ENCODE data around the gene FANCL.
"Not testable (repeated sequence)": the region's sequence is repeated elsewhere in the genome, so short reads cannot be mapped to it uniquely, and the experiment has no call there.

The FANCL gene

GRCh38 chr2:58138396-58139030 is 102.6 kb downstream of the FANCL start:
- DNase-seq = no peak

- DNase-seq = peak; percentile 22
These were observed 103.3 kb downstream of the FANCL start for GRCh38 chr2:58137856-58138255.

GRCh38 chr2:58137221-58137620 is 103.9 kb downstream of the FANCL start:
- DNase-seq = peak; percentile 47

GRCh38 chr2:58135861-58136260 is 105.3 kb downstream of the FANCL start:
- no peak for DNase-seq

GRCh38 chr2:58133395-58133794 is 107.7 kb downstream of the FANCL start:
- DNase-seq = no peak

GRCh38 chr2:58131191-58132011 is 109.7 kb downstream of the FANCL start:
- no peak for DNase-seq

- DNase-seq = no peak
These were observed 110.9 kb downstream of the FANCL start for GRCh38 chr2:58130238-58130637.

- no peak for DNase-seq
These were observed 114.0 kb downstream of the FANCL start for GRCh38 chr2:58127111-58127510.

GRCh38 chr2:58122540-58122939 is 118.6 kb downstream of the FANCL start:
- no peak for DNase-seq

GRCh38 chr2:58122040-58122439 is 119.1 kb downstream of the FANCL start:
- no peak for DNase-seq

GRCh38 chr2:58120626-58121229 is 120.4 kb downstream of the FANCL start:
- no peak for DNase-seq

- DNase-seq = not testable (repeated sequence)
These were observed 127.6 kb downstream of the FANCL start for GRCh38 chr2:58113563-58113962.

- DNase-seq = no peak
These were observed 130.4 kb downstream of the FANCL start for GRCh38 chr2:58110765-58111164.

- no peak for DNase-seq
These were observed 131.6 kb downstream of the FANCL start for GRCh38 chr2:58109481-58109880.

All from NCI-H226 (cell line).